Progenitor cell of endocrine pancreas (in vitro differentiated cells): ENCODE data around the gene MAP4. TPM values are rescaled to one million over a fixed set of nuclear protein-coding genes. Genes with fewer than 3 reads are reported as not detected.
A peak's percentile ranks its signal among the peaks of the same experiment; 100 is the strongest.
"Not testable (repeated sequence)": the region's sequence is repeated elsewhere in the genome, so short reads cannot be mapped to it uniquely, and the experiment has no call there.

ENCODE experiments used
- DNase-seq: peaks from one replicate; pipeline ENCODE4 v3.0.0; 2021; ENCODE audit warnings: low spot score; ENCODE audit not compliant: unreplicated experiment
- H3K27ac Mint-ChIP-seq: 2 replicates; pipeline ENCODE4 v1.8.0; 2021; ENCODE audit warnings: mild to moderate bottlenecking, moderate library complexity, mixed read lengths
- H3K27me3 Mint-ChIP-seq: 2 replicates; pipeline ENCODE4 v1.8.0; 2021; ENCODE audit warnings: mixed read lengths
- H3K36me3 Mint-ChIP-seq: 2 replicates; pipeline ENCODE4 v1.8.0; 2022; ENCODE audit warnings: mixed read lengths; ENCODE audit not compliant: insufficient read depth
- H3K4me1 Mint-ChIP-seq: 2 replicates; pipeline ENCODE4 v1.8.0; 2021; ENCODE audit warnings: low read depth, mixed read lengths
- H3K4me3 Mint-ChIP-seq: 2 replicates; pipeline ENCODE4 v1.8.0; 2021; ENCODE audit warnings: low read depth, mild to moderate bottlenecking, moderate library complexity, mixed read lengths
- H3K9me3 Mint-ChIP-seq: 2 replicates; pipeline ENCODE4 v1.8.0; 2021; ENCODE audit warnings: low read depth, mixed read lengths
- CTCF ChIP-seq: fragments of 200-600 bp; sonication (generic); IDR thresholded peaks from one replicate; pipeline ENCODE4 v1.5.0; 2021; ENCODE audit warnings: antibody characterized with exemption, mild to moderate bottlenecking; ENCODE audit not compliant: unreplicated experiment
- long read RNA-seq: library from polyadenylated mRNA; unstranded; transcript quantifications from one replicate; pipeline ENCODE4 v2.0.0, GENCODE V29; 2020
- total RNA-seq: library from RNA; stranded (reverse); gene quantifications from 2 replicates; pipeline ENCODE4 v1.2.1, GENCODE V29; 2021

Gene MAP4, protein sequence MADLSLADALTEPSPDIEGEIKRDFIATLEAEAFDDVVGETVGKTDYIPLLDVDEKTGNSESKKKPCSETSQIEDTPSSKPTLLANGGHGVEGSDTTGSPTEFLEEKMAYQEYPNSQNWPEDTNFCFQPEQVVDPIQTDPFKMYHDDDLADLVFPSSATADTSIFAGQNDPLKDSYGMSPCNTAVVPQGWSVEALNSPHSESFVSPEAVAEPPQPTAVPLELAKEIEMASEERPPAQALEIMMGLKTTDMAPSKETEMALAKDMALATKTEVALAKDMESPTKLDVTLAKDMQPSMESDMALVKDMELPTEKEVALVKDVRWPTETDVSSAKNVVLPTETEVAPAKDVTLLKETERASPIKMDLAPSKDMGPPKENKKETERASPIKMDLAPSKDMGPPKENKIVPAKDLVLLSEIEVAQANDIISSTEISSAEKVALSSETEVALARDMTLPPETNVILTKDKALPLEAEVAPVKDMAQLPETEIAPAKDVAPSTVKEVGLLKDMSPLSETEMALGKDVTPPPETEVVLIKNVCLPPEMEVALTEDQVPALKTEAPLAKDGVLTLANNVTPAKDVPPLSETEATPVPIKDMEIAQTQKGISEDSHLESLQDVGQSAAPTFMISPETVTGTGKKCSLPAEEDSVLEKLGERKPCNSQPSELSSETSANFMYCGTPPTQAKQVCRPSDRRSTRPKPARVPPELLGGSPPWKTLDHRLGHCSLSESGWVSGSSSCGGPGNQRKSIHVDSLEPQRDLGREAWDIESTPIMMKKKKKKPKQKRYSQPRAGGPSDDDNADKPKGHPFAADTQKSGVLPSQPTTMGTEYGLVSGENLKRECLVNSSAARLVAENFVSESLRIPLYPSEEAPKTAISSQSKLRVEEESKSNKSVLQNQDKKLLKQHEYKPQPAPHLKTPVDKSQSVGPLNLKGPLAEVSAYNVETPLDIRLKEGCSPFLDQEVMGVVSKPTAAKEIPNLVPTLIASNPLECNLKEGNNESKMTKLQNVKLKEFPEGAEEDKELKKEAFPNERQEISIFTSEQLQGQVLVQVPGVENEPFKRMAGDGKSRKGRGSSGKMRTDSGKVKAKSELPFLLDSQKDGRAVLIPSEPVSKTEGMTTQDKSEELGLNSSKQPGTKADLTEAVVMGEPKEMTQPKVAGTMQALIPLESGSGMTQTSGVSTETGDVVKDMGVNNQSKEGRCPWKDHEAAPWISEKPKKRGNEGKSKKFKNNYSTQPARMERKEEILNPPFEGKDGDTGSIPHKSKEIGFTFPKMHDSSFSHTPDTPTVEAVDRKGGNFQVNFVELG (N-terminal part only)
- 121 and 127 TPM in 2 replicates for total RNA-seq
- long read RNA-seq, partial matches to known transcripts: 128 of 189 reads
- long read RNA-seq, other reads (novel, unspliced or antisense): 58 of 189 reads

DNA sequence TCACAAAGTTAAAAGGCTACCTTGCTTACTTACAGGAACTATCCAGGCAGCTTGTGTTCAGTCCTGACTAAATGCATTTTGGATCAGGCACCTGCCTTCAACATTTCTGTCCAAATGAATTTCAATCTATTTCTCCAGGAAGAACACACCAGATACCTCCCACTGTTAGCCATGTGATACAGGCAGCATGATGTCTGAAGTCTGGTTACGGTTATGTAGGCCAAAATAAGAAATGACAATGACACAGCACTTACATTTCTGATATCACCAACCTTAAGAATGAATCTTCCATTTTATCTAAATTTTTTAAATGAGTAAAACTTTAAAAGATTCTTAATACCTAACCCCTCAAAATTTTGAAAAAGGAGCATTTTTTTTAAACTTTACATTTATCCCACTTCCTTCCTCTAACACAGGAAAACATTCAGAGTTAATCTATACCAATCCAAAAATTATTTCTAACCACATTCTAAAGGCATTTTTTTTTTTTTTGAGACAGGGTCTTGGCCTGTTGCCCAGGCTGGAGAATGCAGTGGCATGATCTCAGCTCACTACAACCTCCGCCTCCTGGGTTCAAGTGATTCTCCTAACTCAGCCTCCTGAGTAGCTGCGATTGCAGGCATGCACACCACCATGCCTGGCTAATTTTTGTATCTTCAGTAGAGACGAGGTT is at the start of gene MAP4:
Gene MAP4 (minus strand): TSS at position 116 of the 673 bp plus-strand sequence. CDS start 17,556 bp downstream, outside the sequence.
- Mint-ChIP-seq H3K27me3 (no peaks in the 10 kb centered on the region), H3K4me1 (peaks cover 30% of the 10 kb centered on the region), H3K4me3 (no peak within 1 kb of the TSS), H3K27ac (peak within 1 kb of the TSS; percentile 35), H3K9me3 (no peaks in the 10 kb centered on the region), H3K36me3 (peaks cover 9% of the 10 kb centered on the region)
- DNase-seq: no peak
- no peak for TF ChIP-seq CTCF

DNA sequence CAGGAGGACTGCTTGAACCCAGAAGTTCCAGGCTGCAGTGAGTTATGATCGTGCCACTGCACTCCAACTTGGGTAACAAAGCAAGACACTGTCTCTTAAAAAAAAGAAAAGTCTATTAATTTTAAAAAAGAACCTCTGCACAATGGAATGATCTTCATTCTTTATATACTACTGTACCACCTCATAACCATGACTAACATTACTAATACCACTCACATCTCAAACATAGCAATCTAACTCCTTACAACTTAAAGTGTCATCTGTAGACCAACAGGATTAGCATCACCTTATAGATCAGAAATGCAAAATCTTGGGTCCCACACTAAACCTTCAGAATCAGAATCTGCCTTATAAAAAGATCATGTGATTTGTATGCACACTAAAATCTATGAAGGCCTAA is 48.8 kb upstream of the MAP4 start:
- Mint-ChIP-seq H3K27ac (no peak overlapping the region), H3K9me3 (peaks cover 8% of the 10 kb centered on the region), H3K4me3 (no peak overlapping the region), H3K4me1 (no peaks in the 10 kb centered on the region), H3K27me3 (no peaks in the 10 kb centered on the region), H3K36me3 (peaks cover 13% of the 10 kb centered on the region)
- no peak for DNase-seq
- no peak for TF ChIP-seq CTCF

DNA sequence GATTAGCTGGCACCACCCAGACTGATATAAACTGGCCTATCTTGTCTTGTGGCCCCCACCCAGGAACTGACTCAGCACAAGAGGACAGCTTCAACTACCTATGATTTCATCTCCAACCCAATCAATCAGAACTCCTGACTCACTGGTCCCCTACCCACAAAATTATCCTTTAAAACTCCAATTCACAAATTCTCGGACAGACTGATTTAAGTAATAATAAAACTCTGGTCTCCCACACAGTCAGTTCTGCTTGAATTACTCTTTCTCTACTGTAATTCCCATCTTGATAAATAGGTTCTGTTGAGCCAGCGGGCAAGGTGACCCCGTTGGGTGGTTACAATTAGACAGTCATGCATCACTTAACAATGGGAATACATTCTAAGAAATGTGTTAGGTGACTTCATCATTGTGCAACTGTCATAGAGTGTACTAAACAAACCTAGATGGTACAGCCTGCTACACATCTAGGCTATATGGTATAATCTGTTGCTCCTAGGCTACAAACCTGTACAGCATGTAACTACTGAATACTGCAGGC is 48.1 kb upstream of the MAP4 start:
- H3K9me3 Mint-ChIP-seq: peaks cover 10% of the 10 kb centered on the region
- H3K4me1 Mint-ChIP-seq: no peaks in the 10 kb centered on the region
- no peak for TF ChIP-seq CTCF
- H3K4me3 Mint-ChIP-seq: no peak overlapping the region
- no peak for DNase-seq
- H3K27ac Mint-ChIP-seq: peak overlapping the region; percentile 37
- H3K27me3 Mint-ChIP-seq: no peaks in the 10 kb centered on the region
- H3K36me3 Mint-ChIP-seq: peaks cover 15% of the 10 kb centered on the region

DNA sequence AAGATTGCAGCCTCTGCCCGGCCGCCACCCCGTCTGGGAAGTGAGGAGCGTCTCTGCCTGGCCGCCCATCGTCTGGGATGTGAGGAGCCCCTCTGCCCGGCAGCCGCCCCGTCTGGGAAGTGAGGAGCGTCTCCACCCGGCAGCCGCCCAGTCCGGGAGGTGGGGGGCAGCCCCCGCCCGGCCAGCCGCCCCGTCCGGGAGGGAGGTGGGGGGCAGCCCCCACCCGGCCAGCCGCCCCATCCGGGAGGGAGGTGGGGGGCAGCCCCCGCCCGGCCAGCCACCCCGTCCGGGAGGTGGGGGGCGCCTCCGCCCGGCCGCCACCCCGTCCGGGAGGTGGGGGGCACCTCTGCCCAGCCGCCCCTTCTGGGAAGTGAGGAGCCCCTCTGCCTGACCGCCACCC is 45.4 kb upstream of the MAP4 start:
- H3K4me3 Mint-ChIP-seq, H3K4me1 Mint-ChIP-seq, DNase-seq, H3K27me3 Mint-ChIP-seq, H3K27ac Mint-ChIP-seq: not testable (repeated sequence)
- H3K36me3 Mint-ChIP-seq: peaks cover 22% of the 10 kb centered on the region
- H3K9me3 Mint-ChIP-seq: peaks cover 10% of the 10 kb centered on the region

GRCh38 chr3:48058091-48058490 is 41.9 kb upstream of the MAP4 start:
- no peak overlapping the region for H3K4me3 Mint-ChIP-seq
- no peak for DNase-seq
- no peaks in the 10 kb centered on the region for H3K4me1 Mint-ChIP-seq
- H3K36me3 Mint-ChIP-seq: peaks cover 22% of the 10 kb centered on the region
- H3K27ac Mint-ChIP-seq: peak overlapping the region; percentile 47
- no peaks in the 10 kb centered on the region for H3K27me3 Mint-ChIP-seq
- H3K9me3 Mint-ChIP-seq: peaks cover 9% of the 10 kb centered on the region
- no peak for TF ChIP-seq CTCF
